K562 (cell line): Measurements from ENCODE around the gene KIF17.

ENCODE experiments used
- ATF3 ChIP-seq, 2 experiments: fragments of 450-650 bp in 1 of 2; sonication (generic) in 1 of 2; formaldehyde crosslinking in 1 of 2; IDR thresholded peaks in 1 of 2; conservative IDR thresholded peaks in 1 of 2; 2 replicates each; pipeline versions ENCODE4 v1.6.1 to v1.8.1; 2016 to 2023; ENCODE audit warnings: mild to moderate bottlenecking in 2 of 2, moderate library complexity in 2 of 2, inconsistent platforms in 1 of 2, missing genetic modification reagents in 1 of 2
- CEBPB ChIP-seq: fragments of 450-650 bp; IDR thresholded peaks from 2 replicates; pipeline ENCODE4 v1.6.1; 2016; ENCODE audit warnings: missing genetic modification characterization, missing compliant biosample characterization
- IRF2 ChIP-seq: sonication (generic); formaldehyde crosslinking; IDR thresholded peaks from 2 replicates; pipeline ENCODE4 v1.8.1; 2022; ENCODE audit warnings: mild to moderate bottlenecking, missing genetic modification reagents
- KDM1A ChIP-seq, 2 experiments: fragments of 450-650 bp; IDR thresholded peaks; 2 replicates each; pipeline ENCODE4 v1.6.1; 2016; ENCODE audit warnings: mild to moderate bottlenecking in 2 of 2
- POLR3G ChIP-seq: IDR thresholded peaks from 2 replicates; pipeline ENCODE4 v1.6.1; 2011; ENCODE audit not compliant: insufficient read length, insufficient replicate concordance; ENCODE audit errors: extremely low read depth
- RFX7 ChIP-seq: fragments of 250-450 bp; sonication (Bioruptor Pico); IDR thresholded peaks from 2 replicates; pipeline ENCODE4 v1.5.1; 2021; ENCODE audit warnings: mild to moderate bottlenecking
- TF ChIP-seq, protein P1 (sequence below), 3 experiments: IDR thresholded peaks in 2 of 3; conservative IDR thresholded peaks in 1 of 3; 2 replicates each; pipeline ENCODE4 v1.5.1; 2011 to 2012; ENCODE audit warnings: low read length in 3 of 3, mild to moderate bottlenecking in 3 of 3, control low read depth in 2 of 3, improper control_type of control experiment in 1 of 3, inconsistent platforms in 1 of 3, low read depth in 1 of 3, mixed read lengths in 1 of 3, moderate library complexity in 1 of 3; ENCODE audit not compliant: insufficient read depth in 2 of 3

GRCh38 chr1:20698195-20698910 is 19.5 kb downstream of the KIF17 start:
- no peak for TF ChIP-seq CEBPB (tag)
- no peak for TF ChIP-seq ATF3 (IDR thresholded peaks at IDR 0.05)
- TF ChIP-seq ATF3 (CRISPR knock-in tag; conservative IDR thresholded peaks at IDR 0.05) = no peak
- no peak for TF ChIP-seq RFX7 (CRISPR knock-in tag)
- TF ChIP-seq POLR3G = no peak
- TF ChIP-seq, protein P1, sequence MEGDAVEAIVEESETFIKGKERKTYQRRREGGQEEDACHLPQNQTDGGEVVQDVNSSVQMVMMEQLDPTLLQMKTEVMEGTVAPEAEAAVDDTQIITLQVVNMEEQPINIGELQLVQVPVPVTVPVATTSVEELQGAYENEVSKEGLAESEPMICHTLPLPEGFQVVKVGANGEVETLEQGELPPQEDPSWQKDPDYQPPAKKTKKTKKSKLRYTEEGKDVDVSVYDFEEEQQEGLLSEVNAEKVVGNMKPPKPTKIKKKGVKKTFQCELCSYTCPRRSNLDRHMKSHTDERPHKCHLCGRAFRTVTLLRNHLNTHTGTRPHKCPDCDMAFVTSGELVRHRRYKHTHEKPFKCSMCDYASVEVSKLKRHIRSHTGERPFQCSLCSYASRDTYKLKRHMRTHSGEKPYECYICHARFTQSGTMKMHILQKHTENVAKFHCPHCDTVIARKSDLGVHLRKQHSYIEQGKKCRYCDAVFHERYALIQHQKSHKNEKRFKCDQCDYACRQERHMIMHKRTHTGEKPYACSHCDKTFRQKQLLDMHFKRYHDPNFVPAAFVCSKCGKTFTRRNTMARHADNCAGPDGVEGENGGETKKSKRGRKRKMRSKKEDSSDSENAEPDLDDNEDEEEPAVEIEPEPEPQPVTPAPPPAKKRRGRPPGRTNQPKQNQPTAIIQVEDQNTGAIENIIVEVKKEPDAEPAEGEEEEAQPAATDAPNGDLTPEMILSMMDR (IDR thresholded peaks at IDR 0.05 in 2 of 3, conservative IDR thresholded peaks at IDR 0.05 in 1 of 3; ENCODE audit: insufficient read depth in 2 of 3, low read depth in 1 of 3, low read length in 3 of 3) = no peak
- no peak for TF ChIP-seq KDM1A (IDR thresholded peaks at IDR 0.05)
- TF ChIP-seq IRF2 (CRISPR knock-in tag) = no peak
